ENCODE measurements around the gene STK36. TPM values are rescaled to one million over a fixed set of nuclear protein-coding genes. Genes with fewer than 3 reads are reported as not detected.

Gene STK36
- total RNA-seq, 1 experiment from 2014 or later = 47.7 TPM

- TF ChIP-seq KAT7 (CRISPR knock-in tag; IDR thresholded peaks at IDR 0.05; ENCODE audit: borderline replicate concordance) (no peak), CTCF (IDR thresholded peaks at IDR 0.05) (peak; percentile 54; the same call in 1 of the 2 replicates)
- Mint-ChIP-seq H3K4me1 (no peaks in the 10 kb centered on the region), H3K9me3 (no peaks in the 10 kb centered on the region), H3K36me3 (peaks cover 62% of the 10 kb centered on the region), H3K4me3 (no peak overlapping the region), H3K27ac (no peak overlapping the region), H3K27me3 (ENCODE audit: low read depth) (no peaks in the 10 kb centered on the region)
- ATAC-seq = peak; percentile 87
- peak; percentile 64 for DNase-seq (ENCODE audit: low spot score)
- POLR2A ChIA-PET = no interaction called here
- CTCF ChIA-PET = interaction anchor here (1.3 to 1.4 kb wide), 2 partner anchors 11 to 40 kb away, joined by 4 to 12 read pairs; partner anchors contain the start of genes BCS1L, PLCD4 and ZNF142
Measured at GRCh38 chr2:218648088-218648786, 23.6 kb upstream of the STK36 start.

- no peak overlapping the region for H3K27ac Mint-ChIP-seq
- no peaks in the 10 kb centered on the region for H3K27me3 Mint-ChIP-seq (ENCODE audit: low read depth)
- TF ChIP-seq, protein P1, sequence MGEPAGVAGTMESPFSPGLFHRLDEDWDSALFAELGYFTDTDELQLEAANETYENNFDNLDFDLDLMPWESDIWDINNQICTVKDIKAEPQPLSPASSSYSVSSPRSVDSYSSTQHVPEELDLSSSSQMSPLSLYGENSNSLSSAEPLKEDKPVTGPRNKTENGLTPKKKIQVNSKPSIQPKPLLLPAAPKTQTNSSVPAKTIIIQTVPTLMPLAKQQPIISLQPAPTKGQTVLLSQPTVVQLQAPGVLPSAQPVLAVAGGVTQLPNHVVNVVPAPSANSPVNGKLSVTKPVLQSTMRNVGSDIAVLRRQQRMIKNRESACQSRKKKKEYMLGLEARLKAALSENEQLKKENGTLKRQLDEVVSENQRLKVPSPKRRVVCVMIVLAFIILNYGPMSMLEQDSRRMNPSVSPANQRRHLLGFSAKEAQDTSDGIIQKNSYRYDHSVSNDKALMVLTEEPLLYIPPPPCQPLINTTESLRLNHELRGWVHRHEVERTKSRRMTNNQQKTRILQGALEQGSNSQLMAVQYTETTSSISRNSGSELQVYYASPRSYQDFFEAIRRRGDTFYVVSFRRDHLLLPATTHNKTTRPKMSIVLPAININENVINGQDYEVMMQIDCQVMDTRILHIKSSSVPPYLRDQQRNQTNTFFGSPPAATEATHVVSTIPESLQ (CRISPR knock-in tag; IDR thresholded peaks at IDR 0.05) = no peak
- TF ChIP-seq, protein P2, sequence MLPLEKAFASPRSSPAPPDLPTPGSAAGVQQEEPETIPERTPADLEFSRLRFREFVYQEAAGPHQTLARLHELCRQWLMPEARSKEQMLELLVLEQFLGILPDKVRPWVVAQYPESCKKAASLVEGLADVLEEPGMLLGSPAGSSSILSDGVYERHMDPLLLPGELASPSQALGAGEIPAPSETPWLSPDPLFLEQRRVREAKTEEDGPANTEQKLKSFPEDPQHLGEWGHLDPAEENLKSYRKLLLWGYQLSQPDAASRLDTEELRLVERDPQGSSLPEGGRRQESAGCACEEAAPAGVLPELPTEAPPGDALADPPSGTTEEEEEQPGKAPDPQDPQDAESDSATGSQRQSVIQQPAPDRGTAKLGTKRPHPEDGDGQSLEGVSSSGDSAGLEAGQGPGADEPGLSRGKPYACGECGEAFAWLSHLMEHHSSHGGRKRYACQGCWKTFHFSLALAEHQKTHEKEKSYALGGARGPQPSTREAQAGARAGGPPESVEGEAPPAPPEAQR (CRISPR knock-in tag; IDR thresholded peaks at IDR 0.05) = no peak
- TF ChIP-seq ZNF425 (CRISPR knock-in tag; conservative IDR thresholded peaks at IDR 0.05) (no peak), ERG (CRISPR knock-in tag; IDR thresholded peaks at IDR 0.05) (no peak), CREM (CRISPR knock-in tag; IDR thresholded peaks at IDR 0.05) (no peak), ZNF396 (CRISPR knock-in tag; IDR thresholded peaks at IDR 0.05; ENCODE audit: borderline replicate concordance) (no peak), ZNF423 (CRISPR knock-in tag; IDR thresholded peaks at IDR 0.05) (no peak)
- TF ChIP-seq, protein P3, sequence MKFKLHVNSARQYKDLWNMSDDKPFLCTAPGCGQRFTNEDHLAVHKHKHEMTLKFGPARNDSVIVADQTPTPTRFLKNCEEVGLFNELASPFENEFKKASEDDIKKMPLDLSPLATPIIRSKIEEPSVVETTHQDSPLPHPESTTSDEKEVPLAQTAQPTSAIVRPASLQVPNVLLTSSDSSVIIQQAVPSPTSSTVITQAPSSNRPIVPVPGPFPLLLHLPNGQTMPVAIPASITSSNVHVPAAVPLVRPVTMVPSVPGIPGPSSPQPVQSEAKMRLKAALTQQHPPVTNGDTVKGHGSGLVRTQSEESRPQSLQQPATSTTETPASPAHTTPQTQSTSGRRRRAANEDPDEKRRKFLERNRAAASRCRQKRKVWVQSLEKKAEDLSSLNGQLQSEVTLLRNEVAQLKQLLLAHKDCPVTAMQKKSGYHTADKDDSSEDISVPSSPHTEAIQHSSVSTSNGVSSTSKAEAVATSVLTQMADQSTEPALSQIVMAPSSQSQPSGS (CRISPR knock-in tag; IDR thresholded peaks at IDR 0.05; ENCODE audit: borderline replicate concordance, low read depth) = no peak
- TF ChIP-seq, protein P4, sequence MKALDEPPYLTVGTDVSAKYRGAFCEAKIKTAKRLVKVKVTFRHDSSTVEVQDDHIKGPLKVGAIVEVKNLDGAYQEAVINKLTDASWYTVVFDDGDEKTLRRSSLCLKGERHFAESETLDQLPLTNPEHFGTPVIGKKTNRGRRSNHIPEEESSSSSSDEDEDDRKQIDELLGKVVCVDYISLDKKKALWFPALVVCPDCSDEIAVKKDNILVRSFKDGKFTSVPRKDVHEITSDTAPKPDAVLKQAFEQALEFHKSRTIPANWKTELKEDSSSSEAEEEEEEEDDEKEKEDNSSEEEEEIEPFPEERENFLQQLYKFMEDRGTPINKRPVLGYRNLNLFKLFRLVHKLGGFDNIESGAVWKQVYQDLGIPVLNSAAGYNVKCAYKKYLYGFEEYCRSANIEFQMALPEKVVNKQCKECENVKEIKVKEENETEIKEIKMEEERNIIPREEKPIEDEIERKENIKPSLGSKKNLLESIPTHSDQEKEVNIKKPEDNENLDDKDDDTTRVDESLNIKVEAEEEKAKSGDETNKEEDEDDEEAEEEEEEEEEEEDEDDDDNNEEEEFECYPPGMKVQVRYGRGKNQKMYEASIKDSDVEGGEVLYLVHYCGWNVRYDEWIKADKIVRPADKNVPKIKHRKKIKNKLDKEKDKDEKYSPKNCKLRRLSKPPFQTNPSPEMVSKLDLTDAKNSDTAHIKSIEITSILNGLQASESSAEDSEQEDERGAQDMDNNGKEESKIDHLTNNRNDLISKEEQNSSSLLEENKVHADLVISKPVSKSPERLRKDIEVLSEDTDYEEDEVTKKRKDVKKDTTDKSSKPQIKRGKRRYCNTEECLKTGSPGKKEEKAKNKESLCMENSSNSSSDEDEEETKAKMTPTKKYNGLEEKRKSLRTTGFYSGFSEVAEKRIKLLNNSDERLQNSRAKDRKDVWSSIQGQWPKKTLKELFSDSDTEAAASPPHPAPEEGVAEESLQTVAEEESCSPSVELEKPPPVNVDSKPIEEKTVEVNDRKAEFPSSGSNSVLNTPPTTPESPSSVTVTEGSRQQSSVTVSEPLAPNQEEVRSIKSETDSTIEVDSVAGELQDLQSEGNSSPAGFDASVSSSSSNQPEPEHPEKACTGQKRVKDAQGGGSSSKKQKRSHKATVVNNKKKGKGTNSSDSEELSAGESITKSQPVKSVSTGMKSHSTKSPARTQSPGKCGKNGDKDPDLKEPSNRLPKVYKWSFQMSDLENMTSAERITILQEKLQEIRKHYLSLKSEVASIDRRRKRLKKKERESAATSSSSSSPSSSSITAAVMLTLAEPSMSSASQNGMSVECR (CRISPR knock-in tag; IDR thresholded peaks at IDR 0.05; ENCODE audit: borderline replicate concordance) = no peak
- POLR2A ChIA-PET = no interaction called here
- no peaks in the 10 kb centered on the region for H3K9me3 Mint-ChIP-seq
- CTCF ChIA-PET = interaction anchor here (1.3 to 1.4 kb wide), 2 partner anchors 10 to 41 kb away, joined by 4 to 12 read pairs; partner anchors contain the start of genes BCS1L, PLCD4 and ZNF142
- peak; percentile 11; the same call in 1 of the 2 replicates for ATAC-seq
- H3K36me3 Mint-ChIP-seq = peaks cover 62% of the 10 kb centered on the region
- H3K4me1 Mint-ChIP-seq = no peaks in the 10 kb centered on the region
- no peak for DNase-seq (ENCODE audit: low spot score)
- H3K4me3 Mint-ChIP-seq = no peak overlapping the region
Measured at GRCh38 chr2:218648787-218649100, 23.1 kb upstream of the STK36 start.

Measured in WTC11 (cell line).